HG02642 (cell line): Measurements from ENCODE around the gene PHF21A.

ENCODE experiments used
- ATAC-seq: cut with Tn5 transposase; IDR thresholded peaks from one replicate; pipeline ENCODE4 v1.9.1; 2021; ENCODE audit warnings: mild to moderate bottlenecking; ENCODE audit not compliant: unreplicated experiment, poor library complexity

The PHF21A gene

DNA sequence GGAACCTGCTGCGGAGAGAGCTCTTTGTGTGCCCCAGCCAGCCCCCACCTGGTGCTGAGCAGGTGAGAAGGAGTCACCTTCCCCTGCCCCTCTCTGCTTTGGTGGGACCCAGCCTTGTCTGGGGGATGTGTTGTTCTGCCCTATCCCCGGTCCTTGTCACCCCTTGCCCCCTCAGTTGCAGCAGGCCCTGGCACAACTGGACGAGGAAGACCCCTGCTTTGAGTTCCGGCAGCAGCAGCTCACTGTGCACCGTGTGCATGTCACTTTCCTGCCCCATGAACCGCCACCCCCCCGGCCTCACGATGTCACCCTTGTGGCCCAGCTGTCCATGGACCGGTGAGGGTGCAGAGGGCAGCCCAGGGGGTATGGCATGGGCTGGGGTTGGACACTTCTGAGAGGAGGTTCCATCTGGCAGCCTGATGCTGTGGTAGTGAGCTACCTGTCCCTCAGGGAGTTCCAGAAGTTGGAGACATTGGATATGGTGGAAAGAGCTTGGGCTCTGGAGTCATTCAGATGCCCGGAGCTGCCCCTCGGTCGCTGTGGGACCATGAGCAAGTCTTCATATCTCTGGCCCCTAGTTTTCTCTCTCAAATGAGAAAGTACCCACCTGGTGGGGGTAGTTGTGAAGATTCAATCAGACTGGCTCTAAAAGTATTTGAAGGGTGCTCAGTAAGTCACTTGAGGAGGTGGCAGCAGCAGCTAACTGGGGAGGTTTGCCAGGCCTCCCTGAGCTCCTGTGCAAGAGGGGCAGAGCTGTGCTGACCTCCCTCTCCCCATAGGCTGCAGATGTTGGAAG is 194.5 kb downstream of the PHF21A start:
- no peak for ATAC-seq

DNA sequence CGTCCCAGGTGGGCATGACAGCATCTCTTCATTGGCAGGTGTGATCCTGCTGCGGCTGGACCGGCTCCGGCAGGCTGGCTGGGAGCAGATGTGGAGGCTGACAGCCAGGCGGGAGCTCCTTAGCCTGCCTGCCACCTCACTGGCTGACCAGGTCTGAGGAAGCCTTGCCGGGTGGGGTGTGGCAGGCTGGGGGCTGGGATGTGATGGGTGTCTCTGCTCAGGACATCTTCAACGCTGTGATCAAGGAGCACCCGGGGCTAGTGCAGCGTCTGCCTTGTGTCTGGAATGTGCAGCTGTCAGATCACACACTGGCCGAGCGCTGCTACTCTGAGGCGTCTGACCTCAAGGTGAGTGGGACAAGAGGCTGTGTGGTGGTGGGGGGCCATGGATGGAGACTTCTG is 195.3 kb downstream of the PHF21A start:
- no peak for ATAC-seq

- no peak for ATAC-seq
Measured at GRCh38 chr11:45925550-45925949, 195.7 kb downstream of the PHF21A start.

DNA sequence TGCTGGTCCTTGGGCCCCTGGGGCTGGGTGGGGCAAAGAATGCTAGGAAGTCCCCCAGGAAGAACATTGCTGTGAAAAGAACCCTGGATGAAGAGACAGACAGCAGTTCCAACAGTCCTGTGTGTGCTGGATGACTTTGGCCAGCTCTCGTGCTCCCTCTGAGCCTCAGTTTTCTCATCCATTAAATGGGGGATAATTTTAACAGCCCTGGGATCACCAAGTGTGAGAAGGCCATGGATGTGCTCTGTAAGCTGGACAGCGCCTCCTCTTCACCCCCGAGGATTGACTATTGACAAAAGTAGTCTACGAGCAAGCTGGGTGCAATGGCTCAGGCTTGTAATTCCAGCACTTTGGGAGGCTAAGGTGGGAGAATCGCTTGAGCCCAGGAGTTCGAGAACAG is 196.3 kb downstream of the PHF21A start:
- no peak for ATAC-seq

DNA sequence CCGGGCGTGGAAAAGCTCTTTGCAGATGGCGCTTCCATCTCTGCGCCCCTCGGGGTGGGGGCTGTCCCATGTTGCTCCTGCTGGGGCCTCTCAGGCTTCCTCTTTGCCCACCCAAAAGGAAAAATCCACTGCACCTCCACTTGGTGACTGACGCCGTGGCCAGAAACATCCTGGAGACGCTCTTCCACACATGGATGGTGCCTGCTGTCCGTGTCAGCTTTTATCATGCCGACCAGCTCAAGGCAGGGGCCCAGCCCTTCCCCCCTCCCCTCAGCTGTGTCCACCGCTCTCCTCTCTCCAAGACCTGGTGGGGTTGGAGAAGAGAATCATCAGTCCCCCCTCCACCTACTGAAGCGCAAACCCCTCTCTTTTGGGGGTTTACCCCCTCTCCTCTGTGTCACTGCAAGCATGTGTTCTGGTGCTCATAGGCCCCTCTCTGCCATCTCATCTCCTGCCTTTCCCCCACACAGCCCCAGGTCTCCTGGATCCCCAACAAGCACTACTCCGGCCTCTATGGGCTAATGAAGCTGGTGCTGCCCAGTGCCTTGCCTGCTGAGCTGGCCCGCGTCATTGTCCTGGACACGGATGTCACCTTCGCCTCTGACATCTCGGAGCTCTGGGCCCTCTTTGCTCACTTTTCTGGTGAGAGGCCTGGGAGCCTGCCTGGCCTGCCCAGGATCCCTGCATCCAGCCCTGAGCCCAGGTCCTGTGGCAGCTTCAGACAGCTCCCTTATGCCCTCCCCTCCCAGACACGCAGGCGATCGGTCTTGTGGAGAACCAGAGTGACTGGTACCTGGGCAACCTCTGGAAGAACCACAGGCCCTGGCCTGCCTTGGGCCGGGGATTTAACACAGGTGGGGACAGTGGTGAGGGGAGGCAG is 197.0 kb downstream of the PHF21A start:
- no peak for ATAC-seq

DNA sequence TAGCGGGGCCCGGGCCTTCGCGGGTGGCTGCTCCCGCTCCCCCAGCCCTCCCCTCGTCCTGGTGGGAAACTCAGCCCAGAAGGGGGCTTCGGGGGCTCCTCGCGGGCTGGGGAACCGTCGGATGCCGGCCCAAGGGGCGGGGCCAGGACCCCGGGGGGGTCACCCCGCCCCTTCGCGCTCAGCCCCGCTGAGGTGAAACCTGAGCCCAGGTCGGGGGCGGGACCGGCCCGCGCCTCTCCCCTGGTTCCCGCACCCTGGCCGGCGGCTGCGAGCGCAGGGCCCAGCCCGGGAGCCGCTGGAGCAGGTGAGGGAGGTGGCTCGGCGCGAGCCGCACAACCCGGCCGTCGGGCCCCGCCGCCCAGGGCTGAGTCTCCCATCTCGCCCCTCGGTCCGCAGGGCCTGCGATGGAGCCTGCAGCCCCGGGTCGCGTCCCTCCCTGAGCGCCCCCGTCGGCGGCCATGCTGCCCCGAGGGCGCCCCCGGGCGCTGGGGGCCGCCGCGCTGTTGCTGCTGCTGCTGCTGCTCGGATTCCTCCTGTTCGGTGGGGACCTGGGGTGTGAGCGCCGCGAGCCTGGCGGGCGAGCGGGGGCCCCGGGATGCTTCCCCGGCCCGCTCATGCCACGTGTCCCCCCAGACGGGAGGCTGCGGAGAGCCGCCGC is 198.7 kb downstream of the PHF21A start, which contains the start of gene LARGE2:
TSS of gene LARGE2 (plus strand) at position 232 of the 658 bp plus-strand sequence. CDS start at position 459, 227 bp downstream.
- no peak for ATAC-seq

DNA sequence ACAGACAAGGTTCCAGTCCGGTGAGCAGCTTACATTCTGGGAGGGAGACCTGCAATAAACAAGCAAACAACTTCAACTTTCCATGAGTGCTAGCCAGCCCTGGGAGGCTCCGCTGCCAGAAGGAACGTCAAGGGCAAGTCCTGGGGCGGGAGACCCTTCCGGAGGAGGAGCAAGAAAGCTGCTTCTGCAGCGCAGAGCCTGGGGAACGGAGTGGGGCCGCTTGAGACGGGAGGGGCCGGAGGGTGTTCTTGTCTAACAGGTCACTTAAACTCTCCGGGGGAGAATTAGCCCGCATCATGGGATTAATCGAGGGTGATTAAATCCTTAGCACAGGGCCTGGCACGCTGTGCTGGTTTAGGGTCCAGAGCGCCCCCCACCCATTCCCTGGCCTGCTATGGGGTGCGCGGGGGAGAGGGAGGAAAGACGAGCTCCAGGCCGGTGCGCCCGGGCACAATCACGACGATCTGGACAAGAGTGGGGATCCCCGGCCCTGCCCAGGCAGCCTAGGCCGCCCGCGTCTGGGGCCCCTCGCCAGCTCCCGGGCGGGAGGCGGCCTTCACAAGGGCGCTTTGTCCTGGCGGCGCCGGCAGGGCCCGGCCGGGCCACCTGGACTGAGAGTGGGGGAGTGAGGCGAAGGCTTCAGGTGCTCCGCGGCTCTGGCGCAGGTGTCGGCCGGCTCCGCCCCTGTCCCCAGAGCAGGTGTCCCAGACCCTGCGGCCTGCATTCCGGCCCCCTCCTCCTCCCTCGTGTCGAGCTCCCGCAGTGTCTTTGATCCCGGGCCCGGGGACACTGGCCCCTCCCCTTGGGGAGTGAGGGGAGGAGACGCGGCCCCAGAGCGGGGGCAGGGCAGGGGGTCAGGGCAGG is 199.5 kb downstream of the PHF21A start:
- ATAC-seq, result no peak

DNA sequence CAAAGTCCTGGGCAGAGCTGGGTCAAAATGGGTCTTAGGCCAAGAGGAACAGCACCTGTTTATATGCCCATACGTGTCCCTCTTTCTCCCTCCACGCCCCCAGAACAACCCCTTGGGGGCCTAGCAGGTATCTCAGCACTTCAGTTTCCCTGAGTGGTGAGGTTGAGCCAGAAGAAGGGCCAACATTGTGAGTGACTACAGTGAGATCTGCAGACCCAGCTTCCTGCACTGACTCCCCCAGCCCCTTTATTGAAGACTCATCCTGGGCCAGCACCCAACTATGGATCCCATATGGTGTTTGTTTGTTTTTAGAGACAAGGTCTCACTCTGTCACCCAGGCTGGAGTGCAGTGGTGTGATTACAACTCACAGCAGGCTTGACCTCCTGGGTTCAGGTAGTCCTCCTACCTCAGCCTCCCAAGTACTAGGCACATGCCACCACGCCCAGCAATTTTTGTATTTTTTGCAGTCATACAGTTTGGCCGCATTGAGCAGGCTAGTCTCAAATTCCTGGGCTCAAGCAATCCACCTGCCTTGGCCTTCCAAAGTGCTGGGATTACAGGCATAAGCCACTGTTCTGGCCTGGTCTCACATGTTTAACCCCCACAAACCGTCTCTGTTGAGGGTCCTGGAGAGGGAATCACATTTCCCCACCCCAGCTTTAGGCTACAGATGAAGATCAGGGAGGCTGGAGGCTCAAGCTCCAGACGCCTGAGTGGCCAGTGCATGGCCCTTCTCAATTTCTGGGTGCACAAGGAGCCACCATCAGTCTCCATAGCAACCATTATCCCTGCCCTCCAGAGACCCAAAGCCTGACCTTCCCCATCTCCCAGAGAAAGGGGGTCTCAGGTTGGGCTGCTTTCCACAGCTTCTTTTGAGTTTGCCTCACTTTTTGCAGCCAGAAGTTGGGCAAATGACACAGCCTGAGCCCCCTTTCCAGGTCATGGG is 200.4 kb downstream of the PHF21A start:
- no peak for ATAC-seq

DNA sequence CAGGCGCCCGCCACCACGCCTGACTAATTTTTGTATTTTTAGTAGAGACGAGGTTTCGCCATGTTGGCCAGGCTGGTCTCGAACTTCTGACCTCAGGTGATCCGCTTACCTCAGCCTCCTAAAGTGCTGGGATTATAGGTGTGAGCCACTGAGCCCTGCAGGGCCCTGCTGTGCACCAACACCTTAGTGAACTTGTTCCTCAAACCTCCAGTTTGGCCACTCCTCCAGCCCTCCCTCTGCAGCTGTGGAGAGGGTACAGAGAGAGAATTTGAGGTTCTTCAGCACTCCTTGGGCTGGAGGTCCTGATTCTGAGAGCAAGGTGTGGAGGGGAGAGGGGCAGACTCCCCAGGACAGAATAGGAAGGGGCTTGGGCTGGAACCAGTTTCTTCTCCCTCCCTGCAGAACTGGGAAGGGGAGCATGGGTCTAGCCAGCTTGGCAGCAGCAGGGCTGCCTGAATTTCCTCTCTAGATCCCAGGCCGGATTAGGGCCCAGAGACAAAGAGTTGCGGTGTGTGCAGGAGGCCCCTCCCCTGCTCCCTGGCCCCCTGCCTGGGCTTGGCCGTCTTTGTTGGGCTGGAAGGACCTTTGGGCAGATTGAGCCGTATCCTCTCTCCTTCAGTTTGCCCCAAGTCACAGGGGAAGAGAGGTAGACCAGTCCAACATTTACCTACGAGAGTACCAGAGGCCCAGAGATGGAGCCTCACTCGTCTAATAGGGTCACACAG is 201.3 kb downstream of the PHF21A start:
- no peak for ATAC-seq

- no peak for ATAC-seq
Measured at GRCh38 chr11:45918962-45919675, 202.1 kb downstream of the PHF21A start.

GRCh38 chr11:45918331-45918941 is 202.8 kb downstream of the PHF21A start:
- peak; percentile 45 for ATAC-seq

DNA sequence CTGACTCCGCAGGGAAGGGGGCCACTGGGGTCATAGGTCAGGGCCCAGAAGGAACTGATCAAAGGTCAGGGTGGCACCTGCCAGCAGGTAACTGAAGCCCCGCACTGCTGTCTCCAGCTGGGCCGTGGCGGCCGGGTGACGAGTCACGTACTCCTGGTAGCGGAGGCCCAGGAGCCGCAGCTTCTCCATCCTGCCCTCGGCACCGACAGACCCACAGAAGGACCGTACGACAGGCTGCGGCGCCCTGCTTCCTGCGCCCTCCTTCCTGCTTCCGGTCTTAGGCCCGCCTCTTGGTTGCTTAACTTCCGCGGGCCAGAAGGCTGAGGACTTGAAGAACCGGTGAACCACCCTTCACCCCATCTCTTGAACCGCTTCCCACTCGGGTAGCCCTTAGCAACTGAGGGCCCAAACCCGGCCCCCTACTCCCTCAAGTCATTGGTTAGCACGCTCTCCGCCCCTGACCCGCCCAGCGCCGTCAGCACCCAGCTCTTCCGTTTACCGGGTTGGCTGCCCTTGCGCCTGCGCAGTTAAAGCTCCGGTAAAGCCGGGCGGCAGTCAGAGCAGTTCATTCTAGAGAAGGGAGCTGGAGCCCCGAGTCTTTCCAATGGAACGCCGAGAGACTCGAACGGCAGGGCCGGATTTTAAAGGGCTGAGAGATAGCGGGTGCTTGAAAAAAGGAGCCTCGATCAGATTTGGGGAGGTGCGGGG is 203.5 kb downstream of the PHF21A start, which contains the start of gene PEX16:
TSS of gene PEX16 (minus strand) at position 255 of the 708 bp plus-strand sequence. CDS start at position 189, 66 bp downstream.
- ATAC-seq, result peak; percentile 87

DNA sequence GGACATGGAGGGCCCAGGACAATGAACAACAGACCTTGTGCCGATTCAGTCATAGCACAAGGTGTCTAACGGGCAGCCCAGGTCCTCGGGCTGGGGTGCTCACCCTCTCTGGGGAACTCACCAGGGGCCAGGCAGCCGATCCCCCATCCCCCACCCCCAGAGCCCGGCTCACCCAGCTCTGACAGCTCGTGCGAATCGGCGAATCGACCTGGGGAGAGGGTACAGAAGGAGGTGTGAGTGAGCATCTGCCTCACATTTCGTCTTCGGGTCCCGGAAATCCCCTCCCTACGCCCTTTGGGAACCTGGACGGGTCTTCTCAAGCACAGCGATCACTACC is 204.0 kb downstream of the PHF21A start:
- peak; percentile 0 for ATAC-seq

GRCh38 chr11:45915446-45915845 is 205.8 kb downstream of the PHF21A start:
- ATAC-seq, result no peak

DNA sequence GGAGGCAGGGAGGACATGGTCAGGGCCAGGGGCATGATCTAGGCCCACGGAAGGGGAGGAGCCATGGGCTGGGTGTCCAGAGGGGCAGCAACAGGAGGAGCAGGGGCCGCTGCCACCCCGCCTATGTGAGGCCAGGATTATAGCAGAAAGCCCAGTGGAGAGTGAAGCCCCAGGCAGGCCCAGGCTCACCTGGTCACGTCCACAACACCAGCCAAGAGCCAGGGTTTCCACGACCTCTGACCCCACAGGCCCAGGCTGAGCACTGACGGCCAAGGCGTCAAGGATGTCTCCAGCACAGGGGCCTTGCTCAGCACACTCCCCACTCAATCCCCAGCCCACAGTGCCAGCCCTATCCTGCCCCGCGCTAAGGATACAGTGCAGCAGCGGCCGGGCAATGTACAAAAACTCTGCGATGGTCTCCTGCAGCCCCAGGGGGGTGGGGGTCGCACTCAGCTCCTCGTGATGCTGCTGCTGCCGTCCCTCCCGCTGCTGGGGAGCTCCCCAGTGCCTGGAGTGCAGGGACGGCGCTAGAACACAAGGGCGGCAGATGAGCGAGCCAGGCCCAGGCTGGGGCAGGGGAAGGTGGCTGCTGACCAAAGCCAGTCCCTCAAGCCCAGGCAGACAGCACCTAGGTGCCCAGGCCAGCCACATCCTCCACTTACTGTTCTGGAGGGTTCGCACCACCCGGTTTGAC is 207.2 kb downstream of the PHF21A start:
- no peak for ATAC-seq

DNA sequence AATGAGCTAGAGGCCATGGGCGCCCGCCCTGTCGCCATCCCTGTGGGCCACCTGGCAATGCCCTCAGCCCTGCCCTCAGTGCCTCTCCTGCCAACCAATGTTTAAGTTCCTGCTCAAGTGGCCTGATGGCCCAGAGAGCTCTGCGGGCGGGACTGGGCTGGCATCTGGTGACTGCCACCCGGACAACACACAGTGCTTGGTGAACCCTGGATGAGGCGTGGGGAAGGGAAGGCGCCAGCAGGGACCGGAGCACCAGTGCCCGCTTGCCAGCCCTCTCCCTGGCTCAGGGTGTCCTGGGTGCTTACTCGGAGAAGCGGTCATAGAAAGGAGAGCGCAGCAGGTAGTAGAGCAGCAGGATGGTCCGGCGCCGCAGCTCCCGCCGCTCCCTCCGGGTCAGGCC is 207.7 kb downstream of the PHF21A start:
- ATAC-seq, result no peak
